HG03196 (cell line): ENCODE measurements around the gene ACAD8.
"Not testable (repeated sequence)": the region's sequence is repeated elsewhere in the genome, so short reads cannot be mapped to it uniquely, and the experiment has no call there.

ENCODE experiments used
- ATAC-seq: cut with Tn5 transposase; IDR thresholded peaks from one replicate; pipeline ENCODE4 v1.9.1; 2021; ENCODE audit not compliant: unreplicated experiment

The ACAD8 gene

DNA sequence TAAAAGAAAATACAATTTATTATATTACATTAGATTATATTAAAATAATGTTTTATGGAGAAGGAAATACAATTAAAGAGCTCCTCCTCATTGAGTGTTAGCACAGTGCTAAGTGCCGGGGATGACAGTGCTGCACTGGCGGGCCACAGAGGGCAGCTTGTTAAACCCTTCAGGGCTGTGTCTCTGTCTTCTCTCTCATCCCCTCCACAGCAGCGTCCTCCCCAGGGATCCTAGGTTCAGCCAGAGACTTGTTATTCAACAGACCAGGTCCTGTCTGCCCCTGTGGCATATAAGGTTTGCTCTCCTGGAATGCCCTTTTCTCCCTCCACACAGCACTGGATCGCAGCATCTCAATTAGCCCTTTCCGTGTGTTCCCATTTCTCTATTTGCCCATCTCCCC is 14.4 kb upstream of the ACAD8 start:
- no peak for ATAC-seq

DNA sequence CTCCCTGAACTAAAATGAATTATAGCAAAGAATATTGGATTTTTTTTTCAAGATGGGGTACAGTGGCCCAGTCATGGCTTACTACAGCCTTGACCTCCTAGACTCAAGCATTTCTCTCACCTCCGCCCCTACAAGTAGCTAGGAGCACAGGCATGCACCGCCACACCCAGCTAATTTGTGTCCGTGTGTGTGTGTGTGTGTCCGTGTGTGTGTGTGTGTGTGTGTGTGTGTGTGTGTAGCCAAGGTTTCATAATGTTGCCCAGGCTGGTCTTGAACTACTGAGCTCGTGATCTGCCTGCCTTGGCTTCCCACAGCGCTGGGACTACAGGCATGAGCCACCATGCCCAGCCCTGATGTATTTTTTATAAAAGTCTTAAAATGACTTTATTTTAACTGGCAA is 12.8 kb upstream of the ACAD8 start:
- ATAC-seq = no peak

DNA sequence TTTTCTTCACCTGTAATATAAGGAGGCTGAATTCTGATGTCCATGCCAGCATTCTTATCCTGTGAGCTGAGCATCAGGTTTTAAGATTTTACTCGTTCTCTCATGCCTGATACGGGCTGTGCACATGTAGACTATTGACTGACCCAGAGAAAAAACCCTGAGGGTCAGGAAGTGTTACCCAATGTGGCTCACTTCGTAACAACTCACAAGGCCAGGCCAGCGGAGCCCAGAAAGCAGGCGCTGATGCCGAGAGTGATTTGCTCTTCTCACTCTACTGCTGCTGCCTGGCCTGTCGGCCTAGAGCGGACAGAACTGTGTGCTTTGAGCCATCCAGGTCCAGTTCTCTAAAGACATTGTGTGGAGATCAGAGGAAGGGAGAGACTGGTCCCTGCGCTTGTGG is 11.0 kb upstream of the ACAD8 start:
- ATAC-seq = no peak

DNA sequence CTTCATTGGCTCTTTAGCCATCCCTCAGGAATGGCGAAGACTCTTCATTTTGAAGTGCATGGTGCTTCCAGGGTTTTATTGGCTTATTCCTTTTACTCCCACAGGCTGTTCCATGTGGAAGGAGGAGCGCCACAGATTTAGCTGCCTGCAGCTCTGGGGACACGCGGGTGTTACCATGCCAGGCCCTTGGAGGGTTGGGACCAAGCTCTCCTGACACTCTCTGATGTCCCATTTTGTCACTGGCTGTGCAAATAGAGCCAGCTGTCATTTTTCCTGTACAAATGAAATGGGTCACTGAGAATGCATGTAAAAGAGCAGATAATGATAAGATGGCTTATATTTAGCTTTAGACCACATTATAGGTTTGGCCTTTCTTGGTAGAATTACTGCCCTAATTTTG is 9.5 kb upstream of the ACAD8 start:
- no peak for ATAC-seq

DNA sequence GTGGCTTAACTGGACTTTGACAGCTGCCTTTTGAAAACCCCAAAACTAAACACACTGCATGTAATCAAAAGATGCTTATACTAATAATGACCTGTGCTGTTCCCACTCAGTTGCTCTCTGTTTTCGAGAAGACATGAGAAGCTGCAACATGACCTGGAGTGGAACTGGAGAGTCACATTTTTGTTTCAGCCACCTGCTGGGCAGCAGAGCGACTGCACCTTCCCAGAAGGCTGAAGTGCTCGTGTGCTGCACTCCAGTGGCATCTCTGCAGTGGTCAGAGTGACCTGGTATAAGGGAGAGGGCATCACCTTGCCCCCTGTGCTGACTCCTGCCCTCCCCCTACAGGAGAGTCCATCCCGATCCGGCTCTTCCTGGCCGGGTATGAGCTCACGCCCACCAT is 8.8 kb upstream of the ACAD8 start:
- ATAC-seq = no peak

DNA sequence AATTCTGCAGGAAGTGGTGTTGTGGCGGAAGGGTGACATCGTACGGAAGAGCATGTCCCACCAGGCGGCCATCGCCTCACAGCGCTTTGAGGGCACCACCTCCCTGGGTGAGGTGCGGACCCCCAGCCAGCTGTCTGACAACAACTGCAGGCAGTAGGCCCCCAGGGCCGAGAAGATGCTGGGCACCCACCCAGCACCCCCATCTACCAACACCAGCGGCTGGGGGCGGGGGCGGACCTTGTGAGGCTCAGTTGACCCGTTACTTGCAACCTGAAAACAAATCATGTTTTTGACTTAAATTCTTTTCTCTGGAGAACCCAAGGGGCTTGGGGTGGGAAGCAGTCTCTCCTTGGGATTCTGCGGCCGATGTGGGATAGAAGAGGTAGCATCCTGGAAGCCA is 7.9 kb upstream of the ACAD8 start:
- no peak for ATAC-seq

DNA sequence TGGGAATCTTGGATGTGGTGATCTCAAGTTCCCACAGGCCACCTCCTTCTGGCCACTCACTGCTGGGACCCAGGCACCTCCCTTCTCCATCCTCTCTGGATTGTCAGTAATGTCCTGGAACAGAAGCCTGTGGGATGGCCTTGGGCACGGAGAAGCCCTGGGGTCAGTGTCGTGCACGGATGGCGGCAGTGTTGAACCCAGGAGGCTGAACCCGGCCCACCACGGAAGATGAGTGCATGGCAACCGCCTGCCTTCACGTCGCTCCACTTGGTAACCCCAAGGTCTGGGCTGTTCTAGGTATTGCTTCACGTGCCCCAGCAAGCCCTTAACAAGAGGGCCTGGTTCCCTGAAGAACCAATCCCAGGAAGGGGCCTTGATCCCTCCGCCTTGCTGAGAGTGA is 7.3 kb upstream of the ACAD8 start:
- no peak for ATAC-seq

DNA sequence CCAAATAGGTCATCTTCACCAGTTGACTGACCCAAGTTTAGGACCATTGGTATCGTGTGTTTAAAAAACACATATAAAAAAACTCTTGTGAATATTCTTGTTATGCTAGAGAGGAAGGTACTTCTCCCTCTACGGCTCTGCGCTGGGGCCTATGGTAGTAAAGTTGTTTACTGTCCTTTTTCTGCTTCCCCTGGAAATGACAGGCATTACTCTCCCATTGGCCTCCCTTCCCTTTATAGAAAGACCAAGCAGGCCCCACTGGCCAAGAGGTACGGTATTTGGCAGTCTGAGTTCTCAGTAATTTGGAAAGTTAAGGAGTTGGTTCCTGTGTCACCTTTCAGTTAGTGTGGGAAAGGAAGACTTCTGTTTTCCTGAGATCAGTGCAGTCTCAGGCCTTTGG is 6.7 kb upstream of the ACAD8 start:
- ATAC-seq = no peak

DNA sequence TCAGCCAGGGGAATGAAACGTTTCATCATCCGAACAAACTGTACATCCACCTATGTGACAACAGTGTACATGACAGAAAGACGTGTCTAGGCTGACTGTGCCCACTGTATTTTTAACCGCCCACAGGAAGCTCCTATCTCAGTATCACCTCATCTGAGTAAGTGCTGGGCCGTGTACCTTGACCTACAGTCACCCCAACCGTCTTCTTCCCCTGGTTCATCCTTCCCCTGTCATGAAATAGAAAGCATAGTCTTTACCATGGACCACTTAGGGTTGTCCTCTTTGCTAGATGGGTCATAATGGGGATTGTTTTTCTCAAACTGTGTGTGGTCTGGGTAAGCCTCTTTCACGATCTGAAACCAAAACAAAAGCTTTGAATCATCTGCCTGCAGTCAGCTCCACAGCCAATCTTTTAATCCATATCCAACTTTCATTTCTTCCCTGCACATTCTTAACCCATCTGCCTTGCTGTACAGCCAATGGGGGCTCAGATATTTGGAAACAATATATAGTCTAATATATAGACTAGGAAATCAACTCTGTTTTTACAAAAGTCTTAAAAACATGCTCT is 4.4 kb upstream of the ACAD8 start:
- no peak for ATAC-seq

DNA sequence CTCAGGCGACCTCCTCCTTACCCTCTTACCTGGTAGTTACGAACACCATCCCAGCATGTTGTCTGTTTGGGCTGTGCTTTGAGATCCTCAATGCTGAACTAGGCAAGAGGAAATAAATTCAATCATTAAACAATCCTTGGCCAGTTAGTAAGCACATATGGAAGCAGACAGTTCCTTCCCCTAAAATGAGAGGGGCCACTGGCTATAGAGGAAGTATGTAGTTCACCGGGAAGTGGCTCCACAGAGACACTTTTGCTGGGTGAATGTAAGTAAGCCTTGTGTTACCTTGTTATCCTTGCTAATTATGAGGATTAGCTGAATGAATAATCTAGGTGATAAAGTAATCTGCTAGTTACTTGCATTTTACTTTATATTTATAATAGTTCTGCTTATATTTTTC is 3.1 kb upstream of the ACAD8 start:
- no peak for ATAC-seq

DNA sequence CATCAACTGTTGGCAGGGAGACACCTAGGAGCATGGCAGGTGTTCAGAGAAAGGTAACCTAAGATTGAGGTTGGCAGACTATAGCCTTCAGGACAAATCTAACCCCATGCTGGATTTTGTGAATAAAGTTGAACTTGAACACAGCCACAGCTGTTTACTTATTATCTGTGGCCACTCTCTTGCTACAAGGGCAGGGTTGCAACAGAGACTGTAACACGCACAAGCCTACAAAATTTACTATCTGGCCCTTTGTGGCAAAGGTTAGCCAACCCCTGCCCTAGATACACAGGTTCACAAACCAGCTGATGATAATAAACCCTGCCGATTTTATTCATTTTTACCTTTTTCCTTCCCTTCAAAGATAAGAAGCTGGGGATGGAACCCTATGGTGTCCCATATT is 2.7 kb upstream of the ACAD8 start:
- ATAC-seq = no peak

DNA sequence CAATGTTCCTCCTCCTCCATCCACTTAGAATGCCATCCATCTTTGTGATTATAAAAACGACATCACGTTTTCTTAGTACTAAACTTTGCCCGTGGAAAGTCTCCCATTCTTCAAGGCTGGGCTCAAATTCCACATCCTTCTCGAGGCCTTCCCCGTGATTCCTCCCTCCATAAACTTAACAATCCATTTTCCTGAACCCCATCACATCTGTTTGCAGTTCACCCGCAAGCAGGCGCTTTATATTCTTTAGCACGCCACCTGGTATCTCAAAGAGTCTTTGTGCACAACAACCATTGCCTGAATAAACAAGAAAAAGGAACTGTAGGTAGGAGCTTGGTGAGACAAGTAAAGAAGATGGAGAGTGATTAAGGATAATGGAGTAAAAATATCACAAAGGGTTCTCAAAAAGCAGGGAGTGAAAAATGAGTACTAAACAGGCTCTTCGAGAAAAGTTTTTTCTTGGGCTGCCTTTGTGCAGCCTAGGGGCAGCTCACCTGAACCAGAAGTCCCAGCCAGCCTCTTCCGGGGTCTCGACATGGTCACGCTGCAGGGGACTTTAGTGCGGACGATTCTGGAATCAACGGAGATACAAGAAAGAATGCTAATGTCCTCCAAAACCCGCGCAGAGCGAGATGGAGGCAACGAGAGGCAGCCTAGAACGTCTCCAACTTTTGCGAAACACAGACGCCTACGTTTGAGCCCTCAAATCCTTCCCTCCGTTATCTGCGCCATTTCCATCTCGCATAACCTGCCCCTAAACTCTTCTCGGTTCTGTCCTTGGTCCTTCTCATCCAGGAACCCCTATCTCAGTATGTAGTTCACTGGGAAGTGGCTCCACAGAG is 801 bp upstream of the ACAD8 start:
- peak; percentile 28 for ATAC-seq

DNA sequence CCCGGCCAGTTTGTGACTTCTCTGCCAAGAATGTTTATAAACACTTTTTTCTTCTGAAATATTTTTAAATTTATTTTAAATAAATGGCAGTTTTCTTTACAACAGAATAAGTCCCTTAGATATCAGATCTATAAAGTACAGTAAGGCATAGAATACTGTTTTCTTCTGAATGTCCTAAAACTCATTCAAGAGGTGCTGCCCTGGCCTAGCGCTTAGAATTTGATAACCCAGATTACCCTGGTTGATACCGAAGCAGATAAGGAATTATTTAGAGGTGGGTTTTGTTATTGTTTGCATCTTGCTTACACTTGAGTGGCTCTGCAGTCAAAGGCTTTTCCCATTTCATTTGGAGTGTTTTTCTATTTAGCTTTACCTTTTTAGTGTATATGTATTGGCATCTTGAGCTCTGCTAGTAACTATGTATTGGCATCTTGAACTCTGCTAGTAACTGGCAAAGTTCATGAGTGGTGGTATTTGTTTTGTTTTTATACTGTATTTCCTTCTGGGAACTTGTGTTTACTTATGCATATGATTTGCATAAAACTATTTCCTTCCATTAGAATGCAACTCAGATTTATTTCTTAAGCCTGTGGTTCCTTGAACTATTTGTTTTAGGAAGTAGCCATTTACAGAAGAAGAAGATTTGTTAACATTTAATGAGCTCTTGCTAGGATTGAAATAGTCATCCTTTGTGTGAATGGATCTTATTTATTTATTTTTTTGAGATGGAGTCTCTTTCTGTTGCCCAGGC is 1.2 kb downstream of the ACAD8 start:
- ATAC-seq = no peak

DNA sequence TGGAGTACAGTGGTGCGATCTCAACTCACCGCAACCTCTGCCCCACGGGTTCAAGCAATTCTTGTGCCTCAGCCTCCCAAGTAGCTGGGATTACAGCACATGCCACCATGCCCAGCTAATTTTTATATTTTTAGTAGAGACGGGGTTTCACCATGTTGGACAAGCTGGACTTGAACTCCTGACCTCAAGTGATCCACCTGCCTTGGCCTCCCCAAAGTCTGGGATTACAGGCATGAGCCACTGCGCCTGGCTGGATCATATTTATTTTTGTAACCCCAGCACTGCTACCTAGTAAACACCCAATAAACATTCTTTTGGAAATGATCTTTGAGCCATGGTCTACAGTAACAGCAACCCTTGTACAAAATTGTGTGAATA is 1.8 kb downstream of the ACAD8 start:
- not testable (repeated sequence) for ATAC-seq

DNA sequence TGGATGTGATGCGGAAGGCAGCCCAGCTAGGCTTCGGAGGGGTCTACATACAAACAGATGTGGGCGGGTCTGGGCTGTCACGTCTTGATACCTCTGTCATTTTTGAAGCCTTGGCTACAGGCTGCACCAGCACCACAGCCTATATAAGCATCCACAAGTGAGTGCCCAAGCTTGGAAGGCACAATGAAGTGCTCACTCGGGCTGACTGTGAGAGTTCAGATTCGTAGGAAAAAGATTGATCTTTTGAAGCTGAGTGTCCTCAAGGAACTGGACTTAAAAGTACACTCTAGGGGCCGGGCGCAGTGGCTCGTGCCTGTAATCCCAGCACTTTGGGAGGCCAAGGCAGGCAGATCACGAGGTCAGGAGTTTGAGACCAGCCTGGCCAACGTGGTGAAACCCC is 3.7 kb downstream of the ACAD8 start:
- no peak for ATAC-seq

DNA sequence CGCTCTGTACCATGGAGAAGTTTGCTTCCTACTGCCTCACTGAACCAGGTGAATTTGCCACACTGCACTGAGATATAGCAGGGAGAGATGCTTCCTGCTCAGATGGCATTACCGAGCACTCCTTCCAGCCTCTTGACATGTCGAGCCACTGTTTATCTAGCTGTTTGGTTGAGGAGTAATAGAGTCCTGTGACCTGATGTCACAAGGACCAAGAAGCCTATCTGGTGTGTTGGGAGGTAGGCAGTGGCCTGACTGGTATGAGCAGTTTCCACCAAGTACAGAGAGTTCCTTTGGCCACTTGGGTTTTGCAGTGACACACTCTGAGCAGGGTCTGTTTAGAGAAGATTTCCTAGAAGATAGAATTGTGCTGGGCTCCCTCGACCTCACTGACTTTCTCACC is 5.2 kb downstream of the ACAD8 start:
- ATAC-seq = no peak

DNA sequence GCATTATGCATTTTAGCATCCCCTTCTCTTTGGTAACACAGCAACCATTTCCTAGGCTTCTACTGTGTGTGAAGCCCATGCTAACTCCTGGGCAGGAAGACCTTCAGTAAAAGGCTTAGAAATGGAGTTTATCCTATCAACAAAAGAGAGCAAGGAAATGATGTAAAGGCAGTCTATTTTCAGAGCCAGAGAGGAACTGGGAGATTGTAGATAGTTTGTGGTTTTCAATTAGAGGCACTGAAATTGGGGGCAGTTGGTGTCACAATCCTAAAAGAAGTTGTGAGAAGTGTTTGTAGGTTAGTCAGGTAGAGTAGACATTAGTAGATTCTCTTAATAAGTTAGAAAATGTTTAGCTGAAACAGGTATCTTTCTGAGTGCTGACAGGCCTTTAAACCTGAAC is 7.1 kb downstream of the ACAD8 start:
- no peak for ATAC-seq

DNA sequence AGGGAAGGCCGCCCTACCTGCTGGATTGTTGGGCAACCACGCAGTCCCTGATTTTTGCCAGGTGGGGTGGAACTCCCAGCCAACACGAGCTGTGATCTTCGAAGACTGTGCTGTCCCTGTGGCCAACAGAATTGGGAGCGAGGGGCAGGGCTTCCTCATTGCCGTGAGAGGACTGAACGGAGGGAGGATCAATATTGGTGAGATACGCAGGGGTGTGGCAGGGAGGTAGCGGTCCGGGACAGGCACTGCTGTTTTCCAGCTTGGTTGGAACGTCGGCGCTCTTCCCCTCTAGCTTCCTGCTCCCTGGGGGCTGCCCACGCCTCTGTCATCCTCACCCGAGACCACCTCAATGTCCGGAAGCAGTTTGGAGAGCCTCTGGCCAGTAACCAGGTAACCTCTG is 7.6 kb downstream of the ACAD8 start:
- ATAC-seq = no peak

DNA sequence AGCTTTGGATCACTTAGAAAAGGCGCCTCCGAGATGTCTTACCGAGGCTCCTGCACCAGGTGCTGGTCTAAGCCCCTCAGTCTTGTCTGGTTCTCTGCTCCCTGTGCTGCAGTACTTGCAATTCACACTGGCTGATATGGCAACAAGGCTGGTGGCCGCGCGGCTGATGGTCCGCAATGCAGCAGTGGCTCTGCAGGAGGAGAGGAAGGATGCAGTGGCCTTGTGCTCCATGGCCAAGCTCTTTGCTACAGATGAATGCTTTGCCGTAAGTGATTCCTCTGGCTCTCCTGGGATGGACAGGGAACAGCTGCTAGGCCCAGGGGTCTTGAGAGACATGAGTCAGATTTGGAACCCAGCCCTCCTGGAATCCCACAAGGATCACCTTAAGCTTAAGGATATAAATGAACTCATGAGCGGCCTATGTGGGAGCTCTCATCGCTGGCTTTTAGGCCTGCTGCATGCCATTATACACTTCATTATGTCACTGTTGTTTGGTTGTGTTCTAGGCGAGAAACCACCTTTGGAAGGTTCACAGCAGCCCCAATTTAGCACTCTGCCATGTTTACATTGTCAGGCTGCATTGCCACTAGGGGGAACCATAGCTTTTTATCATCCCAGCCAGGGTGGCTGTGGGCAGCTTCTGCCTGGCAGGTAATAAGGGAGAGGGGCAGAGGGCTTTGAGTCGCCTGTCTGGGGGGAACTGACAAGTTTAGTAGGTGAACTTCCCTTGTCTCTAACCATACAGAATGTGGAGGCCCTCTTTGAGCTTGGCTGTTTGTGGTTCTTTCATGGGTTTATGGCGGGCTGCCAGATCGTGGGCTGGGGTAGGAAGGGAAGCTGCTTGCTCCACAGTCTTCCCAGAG is 8.5 kb downstream of the ACAD8 start:
- ATAC-seq = no peak

DNA sequence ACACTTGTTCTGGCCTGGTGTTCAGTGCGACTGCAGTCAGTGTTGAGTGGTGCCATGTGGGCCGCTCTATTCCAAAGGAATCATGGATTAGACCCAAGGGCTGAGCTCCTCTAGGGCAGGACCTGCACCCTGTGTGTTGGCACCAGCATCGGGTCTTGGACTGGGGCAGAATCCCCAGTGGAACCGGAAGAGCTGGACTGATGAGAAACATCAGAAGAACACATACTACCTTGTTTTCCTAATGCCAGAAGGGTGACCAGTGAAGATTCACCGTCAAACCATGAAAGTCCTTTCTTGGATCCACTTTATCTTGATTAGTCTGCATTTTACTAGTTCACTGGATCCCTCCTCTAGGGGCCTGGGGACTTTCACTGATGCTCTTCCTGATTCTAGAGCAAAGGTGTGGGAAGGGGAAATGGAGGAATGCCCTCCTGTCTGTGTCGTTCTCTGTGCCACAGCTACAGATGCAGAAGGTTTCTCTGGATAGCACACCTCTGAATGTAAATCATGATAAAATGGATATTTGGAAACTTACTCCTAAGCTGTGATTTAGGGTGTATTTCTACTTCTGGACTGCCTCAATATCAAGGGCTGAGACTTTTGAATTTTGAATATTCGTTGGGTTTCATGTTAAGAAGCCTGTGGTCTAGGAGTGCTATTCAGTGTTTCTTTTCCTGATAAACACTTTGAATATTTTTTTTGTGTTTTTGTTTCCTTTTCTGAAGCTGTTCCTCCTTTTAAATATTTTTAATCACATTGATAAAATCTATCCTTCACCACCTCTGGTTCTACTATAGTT is 11.8 kb downstream of the ACAD8 start:
- ATAC-seq = no peak

DNA sequence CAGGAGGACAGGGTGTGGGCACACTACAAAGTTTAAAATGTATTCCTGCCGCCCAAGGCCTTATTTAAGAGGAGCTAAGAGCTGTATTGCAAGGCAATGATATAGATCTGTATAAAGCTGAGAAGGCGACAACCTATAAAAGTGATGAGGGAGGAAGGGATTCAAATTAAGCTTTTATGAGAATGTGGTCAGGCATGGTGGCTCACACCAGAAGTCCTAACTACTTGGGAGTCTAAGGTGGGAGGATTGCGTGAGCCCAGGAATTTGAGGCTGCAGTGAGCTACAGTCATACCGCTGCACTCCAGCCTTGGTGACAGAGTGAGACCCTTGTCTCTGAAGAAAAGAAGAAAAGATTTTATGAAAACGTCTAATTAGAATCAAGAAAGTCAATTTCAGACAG is 13.1 kb downstream of the ACAD8 start:
- no peak for ATAC-seq
